HL-60 (cell line): ENCODE measurements around the gene M1AP.

Experiments
- DNase-seq, 2 experiments: peaks; one replicate each; pipeline ENCODE4 v3.0.0-alpha.2; 2010 to 2020; ENCODE audit warnings: low read depth in 1 of 2, low spot score in 1 of 2
- H3K27ac ChIP-seq: fragments of 250-450 bp; sonication (Bioruptor Pico); replicated peaks from 2 replicates; pipeline ENCODE4 v1.5.1; 2020; ENCODE audit warnings: mild to moderate bottlenecking, moderate library complexity
- H3K27me3 ChIP-seq: fragments of 250-450 bp; sonication (Bioruptor Pico); 2 replicates; pipeline ENCODE4 v1.5.1; 2021; ENCODE audit warnings: mild to moderate bottlenecking, moderate library complexity; ENCODE audit not compliant: insufficient read depth, poor library complexity, severe bottlenecking
- H3K4me3 ChIP-seq: replicated peaks from 2 replicates; pipeline ENCODE4 v1.5.1; 2011; ENCODE audit warnings: mild to moderate bottlenecking, control low read depth, low read length; ENCODE audit not compliant: insufficient read depth
- GABPA ChIP-seq: IDR thresholded peaks from 2 replicates; pipeline ENCODE4 v1.6.1; 2012; ENCODE audit warnings: low read depth
- POLR2AphosphoS5 ChIP-seq: IDR thresholded peaks from 2 replicates; pipeline ENCODE4 v1.6.1; 2012; ENCODE audit warnings: low read depth
- SPI1 ChIP-seq: IDR thresholded peaks from 2 replicates; pipeline ENCODE4 v1.6.1; 2012; ENCODE audit warnings: low read depth, mild to moderate bottlenecking, borderline replicate concordance
- TF ChIP-seq, protein P1 (sequence below): IDR thresholded peaks from one replicate; pipeline ENCODE4 v1.5.1; 2011; ENCODE audit warnings: low read length, control low read depth, inconsistent platforms; ENCODE audit not compliant: insufficient read depth
- TF ChIP-seq, protein P2 (sequence below): IDR thresholded peaks from 2 replicates; pipeline ENCODE4 v1.6.1; 2012; ENCODE audit warnings: low read depth; ENCODE audit not compliant: insufficient replicate concordance

Gene M1AP

DNA sequence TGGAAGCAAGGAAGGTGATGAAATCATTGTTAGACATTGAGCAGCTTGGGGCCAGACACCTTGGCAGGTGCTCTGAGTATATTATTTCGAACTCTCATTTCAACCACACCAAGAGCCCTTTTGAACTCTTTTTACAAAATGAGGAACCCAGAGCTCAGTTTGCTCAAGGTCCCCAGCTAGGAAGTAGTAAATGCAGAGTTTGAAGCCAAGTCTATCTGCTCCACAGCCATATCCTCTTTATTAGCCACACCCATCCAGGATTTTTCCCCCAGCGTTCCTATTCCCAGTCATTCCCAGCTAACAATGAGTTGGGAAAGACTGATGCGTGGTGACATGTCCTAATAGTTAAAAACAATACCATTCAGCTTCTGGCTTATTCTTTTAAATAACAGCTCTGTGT is 46.2 kb upstream of the M1AP start:
- H3K27me3 ChIP-seq: no peaks in the 10 kb centered on the region
- TF ChIP-seq POLR2AphosphoS5 (no peak), SPI1 (peak; percentile 97)
- no peak overlapping the region for H3K4me3 ChIP-seq
- peak in 1 of 2 experiments; percentile 66 for DNase-seq
- peak overlapping the region; percentile 40 for H3K27ac ChIP-seq

DNA sequence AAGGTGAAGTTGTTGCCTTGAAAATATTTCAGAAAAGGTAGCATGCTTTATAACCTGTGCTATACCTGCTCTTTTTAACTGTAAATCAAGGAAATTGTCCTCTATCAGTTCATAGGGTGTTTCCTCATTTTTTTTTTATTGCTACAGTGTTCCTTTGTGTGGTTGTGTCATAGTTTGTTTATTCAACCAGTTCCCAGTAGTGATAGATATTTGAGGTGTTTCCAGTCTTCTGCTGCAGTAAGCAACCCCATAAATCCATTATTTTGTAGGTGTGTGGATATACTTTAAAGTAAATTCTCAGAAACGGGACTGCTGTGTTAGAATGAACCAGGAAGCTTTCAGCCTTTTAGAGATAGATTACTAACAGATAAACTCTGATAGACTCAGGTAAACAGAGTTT is 45.5 kb upstream of the M1AP start:
- H3K4me3 ChIP-seq: no peak overlapping the region
- TF ChIP-seq GABPA (no peak), SPI1 (no peak), POLR2AphosphoS5 (no peak)
- TF ChIP-seq, protein P1, sequence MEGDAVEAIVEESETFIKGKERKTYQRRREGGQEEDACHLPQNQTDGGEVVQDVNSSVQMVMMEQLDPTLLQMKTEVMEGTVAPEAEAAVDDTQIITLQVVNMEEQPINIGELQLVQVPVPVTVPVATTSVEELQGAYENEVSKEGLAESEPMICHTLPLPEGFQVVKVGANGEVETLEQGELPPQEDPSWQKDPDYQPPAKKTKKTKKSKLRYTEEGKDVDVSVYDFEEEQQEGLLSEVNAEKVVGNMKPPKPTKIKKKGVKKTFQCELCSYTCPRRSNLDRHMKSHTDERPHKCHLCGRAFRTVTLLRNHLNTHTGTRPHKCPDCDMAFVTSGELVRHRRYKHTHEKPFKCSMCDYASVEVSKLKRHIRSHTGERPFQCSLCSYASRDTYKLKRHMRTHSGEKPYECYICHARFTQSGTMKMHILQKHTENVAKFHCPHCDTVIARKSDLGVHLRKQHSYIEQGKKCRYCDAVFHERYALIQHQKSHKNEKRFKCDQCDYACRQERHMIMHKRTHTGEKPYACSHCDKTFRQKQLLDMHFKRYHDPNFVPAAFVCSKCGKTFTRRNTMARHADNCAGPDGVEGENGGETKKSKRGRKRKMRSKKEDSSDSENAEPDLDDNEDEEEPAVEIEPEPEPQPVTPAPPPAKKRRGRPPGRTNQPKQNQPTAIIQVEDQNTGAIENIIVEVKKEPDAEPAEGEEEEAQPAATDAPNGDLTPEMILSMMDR: no peak
- TF ChIP-seq, protein P2, sequence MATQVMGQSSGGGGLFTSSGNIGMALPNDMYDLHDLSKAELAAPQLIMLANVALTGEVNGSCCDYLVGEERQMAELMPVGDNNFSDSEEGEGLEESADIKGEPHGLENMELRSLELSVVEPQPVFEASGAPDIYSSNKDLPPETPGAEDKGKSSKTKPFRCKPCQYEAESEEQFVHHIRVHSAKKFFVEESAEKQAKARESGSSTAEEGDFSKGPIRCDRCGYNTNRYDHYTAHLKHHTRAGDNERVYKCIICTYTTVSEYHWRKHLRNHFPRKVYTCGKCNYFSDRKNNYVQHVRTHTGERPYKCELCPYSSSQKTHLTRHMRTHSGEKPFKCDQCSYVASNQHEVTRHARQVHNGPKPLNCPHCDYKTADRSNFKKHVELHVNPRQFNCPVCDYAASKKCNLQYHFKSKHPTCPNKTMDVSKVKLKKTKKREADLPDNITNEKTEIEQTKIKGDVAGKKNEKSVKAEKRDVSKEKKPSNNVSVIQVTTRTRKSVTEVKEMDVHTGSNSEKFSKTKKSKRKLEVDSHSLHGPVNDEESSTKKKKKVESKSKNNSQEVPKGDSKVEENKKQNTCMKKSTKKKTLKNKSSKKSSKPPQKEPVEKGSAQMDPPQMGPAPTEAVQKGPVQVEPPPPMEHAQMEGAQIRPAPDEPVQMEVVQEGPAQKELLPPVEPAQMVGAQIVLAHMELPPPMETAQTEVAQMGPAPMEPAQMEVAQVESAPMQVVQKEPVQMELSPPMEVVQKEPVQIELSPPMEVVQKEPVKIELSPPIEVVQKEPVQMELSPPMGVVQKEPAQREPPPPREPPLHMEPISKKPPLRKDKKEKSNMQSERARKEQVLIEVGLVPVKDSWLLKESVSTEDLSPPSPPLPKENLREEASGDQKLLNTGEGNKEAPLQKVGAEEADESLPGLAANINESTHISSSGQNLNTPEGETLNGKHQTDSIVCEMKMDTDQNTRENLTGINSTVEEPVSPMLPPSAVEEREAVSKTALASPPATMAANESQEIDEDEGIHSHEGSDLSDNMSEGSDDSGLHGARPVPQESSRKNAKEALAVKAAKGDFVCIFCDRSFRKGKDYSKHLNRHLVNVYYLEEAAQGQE: no peak
- peak overlapping the region; percentile 40 for H3K27ac ChIP-seq

DNA sequence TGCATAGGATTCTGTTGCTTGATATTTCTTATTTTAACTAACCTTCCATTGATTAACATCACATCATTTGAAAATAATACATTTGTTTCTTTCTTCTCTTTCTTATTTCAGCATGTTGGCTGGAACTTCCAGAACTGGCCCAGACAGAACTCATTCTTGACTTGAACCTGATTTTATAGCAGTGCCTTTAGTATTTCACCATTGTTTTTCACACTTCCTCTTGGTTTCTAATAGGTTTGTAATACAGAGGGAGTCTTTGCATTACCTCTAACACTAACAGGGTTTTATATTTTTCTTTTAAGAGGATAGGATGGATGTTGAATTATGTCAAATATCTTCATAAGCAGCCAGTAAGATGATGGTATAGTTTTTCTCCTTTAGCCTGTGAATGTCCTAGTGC is 45.1 kb upstream of the M1AP start:
- Histone ChIP-seq H3K27me3 (no peaks in the 10 kb centered on the region), H3K4me3 (no peak overlapping the region), H3K27ac (no peak overlapping the region)
- DNase-seq: no peak
- TF ChIP-seq SPI1: peak; percentile 73
- no peak for TF ChIP-seq POLR2AphosphoS5

More for the DNA sequence above, 45.5 kb upstream of the M1AP start:
- no peak for DNase-seq
- no peaks in the 10 kb centered on the region for H3K27me3 ChIP-seq

DNA sequence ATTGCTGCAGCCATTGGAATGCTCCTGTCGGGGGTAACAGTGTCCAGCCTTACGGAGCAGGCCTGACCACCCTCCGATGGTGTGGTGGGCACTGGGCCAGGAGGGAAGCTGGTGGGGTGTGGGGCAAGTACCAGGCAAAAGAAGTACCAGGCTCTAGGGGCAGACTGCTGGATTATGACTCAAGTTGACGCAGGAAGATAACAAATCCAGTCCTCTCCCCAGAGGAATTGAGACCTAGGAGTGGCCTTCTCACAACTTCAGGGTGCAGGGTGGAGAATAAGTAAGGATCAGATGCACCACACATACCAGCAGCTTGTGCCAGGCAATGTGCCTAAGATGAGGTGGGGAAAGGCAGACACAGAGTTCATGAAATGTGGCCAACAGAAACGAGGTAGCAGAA is 43.8 kb upstream of the M1AP start:
- Histone ChIP-seq H3K4me3 (no peak overlapping the region), H3K27ac (no peak overlapping the region), H3K27me3 (no peaks in the 10 kb centered on the region)
- no peak for TF ChIP-seq GABPA
- TF ChIP-seq, protein P2: no peak
- TF ChIP-seq SPI1: no peak
- DNase-seq: no peak

DNA sequence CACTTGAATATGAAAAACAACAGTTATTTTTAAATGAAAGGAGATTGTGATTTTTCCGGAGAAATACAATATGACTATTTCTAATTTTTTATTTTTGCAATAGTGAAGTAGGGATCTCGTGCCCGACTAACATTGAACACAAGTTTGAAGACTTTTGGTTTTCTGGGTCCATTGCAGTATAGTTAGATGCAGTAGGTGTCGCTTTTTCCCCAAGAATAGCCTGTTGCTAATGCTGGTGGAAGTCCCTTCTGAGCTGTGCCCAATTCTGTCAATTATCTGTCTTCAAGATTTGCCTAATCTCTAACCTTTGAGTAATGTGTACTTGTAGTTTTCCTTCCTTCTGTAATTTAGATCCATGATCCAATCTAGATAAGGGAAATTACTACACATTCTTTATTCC is 42.4 kb upstream of the M1AP start:
- Histone ChIP-seq H3K27me3 (no peaks in the 10 kb centered on the region), H3K4me3 (no peak overlapping the region), H3K27ac (no peak overlapping the region)
- TF ChIP-seq, protein P1: peak; percentile 70
- no peak for TF ChIP-seq GABPA
- peak; percentile 39 to 66 for DNase-seq
